HCT116 (cell line): Measurements from ENCODE around the gene NINJ2. TPM values are rescaled to one million over a fixed set of nuclear protein-coding genes. Genes with fewer than 3 reads are reported as not detected.
A peak's percentile ranks its signal among the peaks of the same experiment; 100 is the strongest.

Experiments used
- ATAC-seq: fragments of 200-7000 bp; cut with Tn5 transposase; 2 replicates; pipeline ENCODE4 v1.9.1; 2020; ENCODE audit warnings: mild to moderate bottlenecking, moderate library complexity
- BruUV-seq: library from RNA; stranded (reverse); fragments of 400-500 nt; replicated peaks from 2 replicates; lab custom pipeline; 2021; lab: Mats Ljungman, UMichigan
- CTCF ChIA-PET: fragments of 300-600 bp; sonication (Branson Sonifier 250); formaldehyde crosslinking; loops from one replicate; lab custom pipeline; 2021; ENCODE audit warnings: antibody characterized with exemption; lab: Charles Lee
- POLR2A ChIA-PET: fragments of 300-600, 350-600 bp; sonication (Branson Sonifier 250); formaldehyde crosslinking; loops from one replicate; lab custom pipeline; 2021; ENCODE audit warnings: antibody characterized with exemption; lab: Charles Lee
- RAD21 ChIA-PET, 2 experiments: fragments of 300-600 bp; sonication (Branson Sonifier 250); formaldehyde crosslinking; loops; one replicate each; lab custom pipeline; 2023; ENCODE audit warnings: low total read pairs in 2 of 2; ENCODE audit not compliant: uncharacterized antibody in 2 of 2, unreplicated experiment in 2 of 2, low non-redundant PET in 1 of 2; lab: Charles Lee
- DNase-seq: peaks from one replicate; pipeline ENCODE4 v3.0.0-alpha.2; 2010; ENCODE audit warnings: low read depth, low spot score
- H2AFZ ChIP-seq: fragments of 200-600 bp; shearing (Covaris generic), sonication (generic); 2 replicates; pipeline ENCODE4 v1.6.1; 2017; ENCODE audit warnings: low read depth, mixed run types, mixed read lengths, antibody characterized with exemption, low read length; ENCODE audit not compliant: poor library complexity, severe bottlenecking
- H3K27ac ChIP-seq: 2 replicates; pipeline ENCODE4 v1.5.1; 2012; ENCODE audit warnings: low read depth, low read length
- H3K27me3 ChIP-seq: fragments of 200-600 bp; sonication (generic); 2 replicates; pipeline ENCODE4 v1.6.1; 2016; ENCODE audit warnings: mixed run types, low read length, mixed read lengths; ENCODE audit not compliant: insufficient read depth
- H3K36me3 ChIP-seq, 2 experiments: fragments of 200-500 bp in 1 of 2; fragments of 200-600 bp in 1 of 2; sonication (Bioruptor generic) in 1 of 2; sonication (generic) in 1 of 2; 2 replicates each; pipeline versions ENCODE4 v1.5.1 to v1.6.1; 2014 to 2016; ENCODE audit warnings: low read length in 2 of 2, inconsistent platforms in 1 of 2, mixed read lengths in 1 of 2, mixed run types in 1 of 2; ENCODE audit not compliant: insufficient read depth in 2 of 2, control insufficient read depth in 1 of 2
- H3K4me1 ChIP-seq, 2 experiments: fragments of 200-600 bp in 1 of 2; sonication (generic) in 1 of 2; 2 replicates each; pipeline versions ENCODE4 v1.5.1 to v1.6.1; 2012 to 2017; ENCODE audit warnings: low read length in 2 of 2, inconsistent platforms in 1 of 2, mild to moderate bottlenecking in 1 of 2, mixed read lengths in 1 of 2, mixed run types in 1 of 2, moderate library complexity in 1 of 2; ENCODE audit not compliant: insufficient read depth in 2 of 2, control insufficient read depth in 1 of 2
- H3K4me2 ChIP-seq: fragments of 200-600 bp; sonication (generic); 2 replicates; pipeline ENCODE4 v1.6.1; 2017; ENCODE audit warnings: mixed run types, low read length, mixed read lengths
- H3K4me3 ChIP-seq, 2 experiments: fragments of 200-600 bp in 1 of 2; sonication (generic) in 1 of 2; replicated peaks in 1 of 2; 2 replicates each; pipeline ENCODE4 v1.5.1; 2011 to 2016; ENCODE audit warnings: low read length in 2 of 2, control low read depth in 1 of 2, low read depth in 1 of 2, mild to moderate bottlenecking in 1 of 2, mixed read lengths in 1 of 2, mixed run types in 1 of 2
- H3K79me2 ChIP-seq: fragments of 200-600 bp; sonication (generic); 2 replicates; pipeline ENCODE4 v1.6.1; 2017; ENCODE audit warnings: mild to moderate bottlenecking, mixed run types, low read length, moderate library complexity, mixed read lengths; ENCODE audit not compliant: insufficient read depth
- H3K9ac ChIP-seq: fragments of 200-600 bp; sonication (generic); 2 replicates; pipeline ENCODE4 v1.6.1; 2016; ENCODE audit warnings: low read length, mixed read lengths
- H3K9me2 ChIP-seq: fragments of 200-600 bp; sonication (generic), shearing (Covaris generic); 2 replicates; pipeline ENCODE4 v1.6.1; 2017; ENCODE audit warnings: mixed run types, mild to moderate bottlenecking, moderate library complexity; ENCODE audit not compliant: insufficient read depth
- H3K9me3 ChIP-seq, 2 experiments: fragments of 200-500 bp in 1 of 2; fragments of 200-600 bp in 1 of 2; sonication (Bioruptor generic) in 1 of 2; sonication (generic) in 1 of 2; 2 replicates each; pipeline ENCODE4 v1.6.1; 2014 to 2017; ENCODE audit warnings: low read length in 2 of 2, mixed read lengths in 2 of 2, inconsistent platforms in 1 of 2, low read depth in 1 of 2, mild to moderate bottlenecking in 1 of 2, mixed run types in 1 of 2, moderate library complexity in 1 of 2; ENCODE audit not compliant: control insufficient read depth in 1 of 2, insufficient read depth in 1 of 2
- H4K20me1 ChIP-seq: fragments of 200-600 bp; sonication (generic), shearing (Covaris generic); 2 replicates; pipeline ENCODE4 v1.6.1; 2017; ENCODE audit warnings: mixed run types, mild to moderate bottlenecking, moderate library complexity; ENCODE audit not compliant: insufficient read depth
- CBX3 ChIP-seq: IDR thresholded peaks from 2 replicates; pipeline ENCODE4 v1.6.1; 2012; ENCODE audit warnings: low read depth
- CEBPB ChIP-seq: IDR thresholded peaks from 2 replicates; pipeline ENCODE4 v1.6.1; 2012; ENCODE audit warnings: low read depth
- CTCF ChIP-seq, 3 experiments: fragments of 200-600 bp in 1 of 3; sonication (generic) in 1 of 3; IDR thresholded peaks in 2 of 3; conservative IDR thresholded peaks in 1 of 3; 2 replicates each; pipeline ENCODE4 v1.5.1; 2012 to 2017; ENCODE audit warnings: low read depth in 2 of 3, low read length in 2 of 3, antibody characterized with exemption in 1 of 3, borderline replicate concordance in 1 of 3, control low read depth in 1 of 3, mild to moderate bottlenecking in 1 of 3, mixed read lengths in 1 of 3, mixed run types in 1 of 3, moderate library complexity in 1 of 3; ENCODE audit not compliant: insufficient read depth in 1 of 3
- EGR1 ChIP-seq: IDR thresholded peaks from 2 replicates; pipeline ENCODE4 v1.6.1; 2012; ENCODE audit warnings: low read depth
- EZH2 ChIP-seq: fragments of 200-600 bp; sonication (generic); IDR thresholded peaks from 2 replicates; pipeline ENCODE4 v1.6.1; 2017; ENCODE audit warnings: antibody characterized with exemption, mixed run types
- FOSL1 ChIP-seq: IDR thresholded peaks from 2 replicates; pipeline ENCODE4 v1.6.1; 2012; ENCODE audit warnings: low read depth
- JUND ChIP-seq: IDR thresholded peaks from 2 replicates; pipeline ENCODE4 v1.6.1; 2012
- POLR2A ChIP-seq: IDR thresholded peaks from 2 replicates; pipeline ENCODE4 v1.7.0; 2011; ENCODE audit warnings: borderline replicate concordance; ENCODE audit not compliant: insufficient read depth, insufficient read length; ENCODE audit errors: extremely low read depth
- POLR2AphosphoS5 ChIP-seq: IDR thresholded peaks from 2 replicates; pipeline ENCODE4 v1.6.1; 2011; ENCODE audit warnings: mild to moderate bottlenecking, low read depth, low read length, moderate library complexity
- ZBTB33 ChIP-seq: IDR thresholded peaks from 2 replicates; pipeline ENCODE4 v1.6.1; 2011; ENCODE audit warnings: mild to moderate bottlenecking, low read length, moderate library complexity; ENCODE audit not compliant: insufficient replicate concordance; ENCODE audit errors: extremely low read depth
- ZFX ChIP-seq: fragments of 450-650 bp; IDR thresholded peaks from 2 replicates; pipeline ENCODE4 v1.6.1; 2017
- intact Hi-C: fragments of 100-400 bp; cut with micrococcal nuclease; formaldehyde crosslinking; loops from 2 replicates; pipeline ENCODE4 v1.10.0; 2022
- total RNA-seq: library from RNA; stranded (reverse); gene quantifications from one replicate; pipeline ENCODE4 v1.2.1, GENCODE V29; 2021; ENCODE audit not compliant: unreplicated experiment

Gene NINJ2
- total RNA-seq, 1 experiment from 2014 or later, result not detected

- H2AFZ ChIP-seq, result no peak overlapping the region
- H3K9me3 ChIP-seq, result no peaks in the 10 kb centered on the region
- no peak for TF ChIP-seq ZBTB33
- TF ChIP-seq, all 23 proteins: peak for 0
- intact Hi-C loops, result no loop called here
- ATAC-seq (no peak), DNase-seq (no peak)
- H3K36me3 ChIP-seq, result no peaks in the 10 kb centered on the region
- CTCF ChIA-PET, result no interaction called here
- H3K9me2 ChIP-seq, result no peaks in the 10 kb centered on the region
- RAD21 ChIA-PET, result no interaction called here
- no peaks in the 10 kb centered on the region for H3K79me2 ChIP-seq
- POLR2A ChIA-PET, result no interaction called here
- H3K4me1 ChIP-seq, result peaks cover 19 to 23% of the 10 kb centered on the region in 2 experiments
- no peak overlapping the region for H3K4me3 ChIP-seq
- H3K27me3 ChIP-seq, result no peaks in the 10 kb centered on the region
- H4K20me1 ChIP-seq, result no peaks in the 10 kb centered on the region
- H3K9ac ChIP-seq, result no peak overlapping the region
- peak overlapping the region; percentile 22; the same call in 1 of the 2 replicates for H3K4me2 ChIP-seq
- H3K27ac ChIP-seq, result no peak overlapping the region
- no TSS peak for BruUV-seq
Measured at GRCh38 chr12:539540-540310, 123.5 kb downstream of the NINJ2 start.

GRCh38 chr12:538731-539539, 124.3 kb downstream of the NINJ2 start:
- Histone ChIP-seq H3K9me3 (no peaks in the 10 kb centered on the region), H3K9me2 (no peaks in the 10 kb centered on the region), H3K36me3 (no peaks in the 10 kb centered on the region), H3K27ac (no peak overlapping the region), H4K20me1 (no peaks in the 10 kb centered on the region), H3K79me2 (no peaks in the 10 kb centered on the region), H3K9ac (no peak overlapping the region), H3K4me3 (no peak overlapping the region), H3K4me2 (peak overlapping the region; percentile 22; the same call in 1 of the 2 replicates), H2AFZ (no peak overlapping the region), H3K27me3 (no peaks in the 10 kb centered on the region), H3K4me1 (peaks cover 19 to 23% of the 10 kb centered on the region in 2 experiments)
- intact Hi-C loops, result no loop called here
- POLR2A ChIA-PET, result no interaction called here
- CTCF ChIA-PET, result interaction anchor here (2.0 kb wide), 1 partner anchor 8 kb away, joined by 9 read pairs; no protein-coding TSS in a partner anchor
- RAD21 ChIA-PET, result no interaction called here
- BruUV-seq, result no TSS peak
- peak; percentile 72 for ATAC-seq
- peak; percentile 45 for DNase-seq
- TF ChIP-seq ZBTB33, result no peak
- no peak for TF ChIP-seq POLR2A
- TF ChIP-seq ZFX, result no peak
- TF ChIP-seq CTCF (IDR thresholded peaks at IDR 0.05 in 2 of 3, conservative IDR thresholded peaks at IDR 0.05 in 1 of 3; ENCODE audit: borderline replicate concordance in 1 of 3, insufficient read depth in 1 of 3, low read depth in 2 of 3, low read length in 2 of 3), result no peak
- no peak for TF ChIP-seq JUND
- no peak for TF ChIP-seq POLR2AphosphoS5
- TF ChIP-seq FOSL1, result no peak
- no peak for TF ChIP-seq EZH2
- no peak for TF ChIP-seq CEBPB
- no peak for TF ChIP-seq CBX3
- no peak for TF ChIP-seq EGR1
